Smooth muscle cell (in vitro differentiated cells): ENCODE measurements around the gene OPTN. TPM values are rescaled to one million over a fixed set of nuclear protein-coding genes. Genes with fewer than 3 reads are reported as not detected.
A peak's percentile ranks its signal among the peaks of the same experiment; 100 is the strongest.

Experiments
- DNase-seq: peaks from one replicate; lab custom pipeline; 2025; ENCODE audit not compliant: unreplicated experiment; lab: John Stamatoyannopoulos, UW
- H2AFZ ChIP-seq: fragments of 200-600 bp; sonication (generic); 2 replicates; pipeline ENCODE4 v1.6.0; 2016; ENCODE audit warnings: antibody characterized with exemption, low read depth, mild to moderate bottlenecking
- H3F3A ChIP-seq: fragments of 200-600 bp; sonication (generic); 2 replicates; pipeline ENCODE4 v1.6.0; 2017; ENCODE audit warnings: antibody characterized with exemption, low read depth
- H3K27ac ChIP-seq: fragments of 200-600 bp; sonication (generic); 2 replicates; pipeline ENCODE4 v1.5.1; 2016; ENCODE audit warnings: low read depth, mild to moderate bottlenecking
- H3K27me3 ChIP-seq: fragments of 200-600 bp; sonication (generic); 2 replicates; pipeline ENCODE4 v1.6.1; 2016; ENCODE audit warnings: low read depth, mild to moderate bottlenecking
- H3K36me3 ChIP-seq: fragments of 200-600 bp; sonication (generic); 2 replicates; pipeline ENCODE4 v1.5.1; 2016; ENCODE audit warnings: low read depth
- H3K4me1 ChIP-seq: fragments of 200-600 bp; sonication (generic); 2 replicates; pipeline ENCODE4 v1.5.1; 2016; ENCODE audit warnings: low read depth
- H3K4me2 ChIP-seq: fragments of 200-600 bp; sonication (generic); 2 replicates; pipeline ENCODE4 v1.6.0; 2016; ENCODE audit warnings: mild to moderate bottlenecking
- H3K4me3 ChIP-seq: fragments of 200-600 bp; sonication (generic); 2 replicates; pipeline ENCODE4 v1.5.1; 2016; ENCODE audit warnings: mild to moderate bottlenecking
- H3K79me2 ChIP-seq: fragments of 200-600 bp; sonication (generic); 2 replicates; pipeline ENCODE4 v1.6.0; 2016; ENCODE audit warnings: low read depth, mild to moderate bottlenecking
- H3K9ac ChIP-seq: fragments of 200-600 bp; sonication (generic); 2 replicates; pipeline ENCODE4 v1.6.0; 2016; ENCODE audit warnings: low read depth
- H3K9me3 ChIP-seq: fragments of 200-600 bp; sonication (generic); replicated peaks from 2 replicates; pipeline ENCODE4 v1.5.1; 2016; ENCODE audit warnings: low read depth
- H4K20me1 ChIP-seq: fragments of 200-600 bp; sonication (generic); 2 replicates; pipeline ENCODE4 v1.6.0; 2016; ENCODE audit warnings: low read depth
- WGBS: methylation state at CpG from one replicate; pipeline ENCODE4 v1.1.7; 2016; ENCODE audit warnings: low lambda C conversion rate; 5-methylcytosine and 5-hydroxymethylcytosine counted together
- polyA plus RNA-seq: library from polyadenylated mRNA; unstranded; fragments of >200 nt; fragmentation: Nextera tagmentation; extraction: Ambion mirVana; gene quantifications from 2 replicates; pipeline ENCODE4 v1.2.1, GENCODE V29; 2016
- total RNA-seq: library from RNA; depleted of rRNA; stranded (reverse); fragments of >200 nt; gene quantifications from 2 replicates; pipeline ENCODE4 v1.2.3, GENCODE V29; 2014
- TF ChIP-seq, protein P1 (sequence below): fragments of 200-600 bp; sonication (generic); IDR thresholded peaks from 2 replicates; pipeline ENCODE4 v1.5.1; 2017; ENCODE audit warnings: borderline replicate concordance, mild to moderate bottlenecking, antibody characterized with exemption; ENCODE audit not compliant: insufficient read depth, poor library complexity, severe bottlenecking

OPTN gene
- total and polyA plus RNA-seq, 2 experiments from 2014 or later = 43.7 to 83.0 TPM

DNA sequence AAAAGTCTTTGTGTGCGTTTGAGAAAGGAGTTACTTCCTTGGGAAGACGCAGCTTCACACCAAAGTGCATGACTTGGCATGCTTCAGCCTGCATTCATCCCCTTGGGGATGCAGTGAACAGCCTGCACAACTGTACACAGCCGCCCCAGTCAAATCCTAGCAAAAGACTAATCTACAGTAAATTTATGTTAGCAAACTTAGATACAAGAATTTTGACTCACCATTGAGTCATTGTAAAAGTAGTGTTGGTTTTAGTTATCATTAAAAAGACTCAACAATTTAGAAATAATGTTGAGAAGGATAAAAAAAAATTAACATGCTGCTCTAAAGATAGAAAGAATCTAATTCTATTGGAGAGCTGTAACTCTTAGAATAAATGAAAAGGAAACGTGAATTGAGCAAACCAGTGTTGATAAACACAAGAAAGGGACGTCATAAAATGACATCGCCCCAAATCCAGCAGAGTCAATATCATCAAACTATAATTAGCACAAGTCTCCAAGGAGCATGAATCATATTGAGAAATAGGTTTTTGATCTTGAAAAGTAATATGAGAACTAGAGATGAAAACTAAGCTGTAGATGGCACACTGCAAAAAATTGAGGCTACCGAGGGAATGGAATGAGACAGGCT lies 11.9 kb upstream of the OPTN start:
- Histone ChIP-seq H3F3A (peaks cover 6% of the 10 kb centered on the region), H3K27ac (peak overlapping the region; percentile 89), H3K4me2 (peak overlapping the region; percentile 65), H3K79me2 (no peaks in the 10 kb centered on the region), H4K20me1 (no peaks in the 10 kb centered on the region), H3K4me1 (no peaks in the 10 kb centered on the region), H2AFZ (no peak overlapping the region), H3K4me3 (no peak overlapping the region), H3K27me3 (no peaks in the 10 kb centered on the region), H3K9ac (peak overlapping the region; percentile 23), H3K36me3 (no peaks in the 10 kb centered on the region), H3K9me3 (no peaks in the 10 kb centered on the region)
- no peak for DNase-seq
- WGBS = 34% methylated on average over 7 of the region's 7 CpGs
- TF ChIP-seq, protein P1, sequence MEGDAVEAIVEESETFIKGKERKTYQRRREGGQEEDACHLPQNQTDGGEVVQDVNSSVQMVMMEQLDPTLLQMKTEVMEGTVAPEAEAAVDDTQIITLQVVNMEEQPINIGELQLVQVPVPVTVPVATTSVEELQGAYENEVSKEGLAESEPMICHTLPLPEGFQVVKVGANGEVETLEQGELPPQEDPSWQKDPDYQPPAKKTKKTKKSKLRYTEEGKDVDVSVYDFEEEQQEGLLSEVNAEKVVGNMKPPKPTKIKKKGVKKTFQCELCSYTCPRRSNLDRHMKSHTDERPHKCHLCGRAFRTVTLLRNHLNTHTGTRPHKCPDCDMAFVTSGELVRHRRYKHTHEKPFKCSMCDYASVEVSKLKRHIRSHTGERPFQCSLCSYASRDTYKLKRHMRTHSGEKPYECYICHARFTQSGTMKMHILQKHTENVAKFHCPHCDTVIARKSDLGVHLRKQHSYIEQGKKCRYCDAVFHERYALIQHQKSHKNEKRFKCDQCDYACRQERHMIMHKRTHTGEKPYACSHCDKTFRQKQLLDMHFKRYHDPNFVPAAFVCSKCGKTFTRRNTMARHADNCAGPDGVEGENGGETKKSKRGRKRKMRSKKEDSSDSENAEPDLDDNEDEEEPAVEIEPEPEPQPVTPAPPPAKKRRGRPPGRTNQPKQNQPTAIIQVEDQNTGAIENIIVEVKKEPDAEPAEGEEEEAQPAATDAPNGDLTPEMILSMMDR = no peak

DNA sequence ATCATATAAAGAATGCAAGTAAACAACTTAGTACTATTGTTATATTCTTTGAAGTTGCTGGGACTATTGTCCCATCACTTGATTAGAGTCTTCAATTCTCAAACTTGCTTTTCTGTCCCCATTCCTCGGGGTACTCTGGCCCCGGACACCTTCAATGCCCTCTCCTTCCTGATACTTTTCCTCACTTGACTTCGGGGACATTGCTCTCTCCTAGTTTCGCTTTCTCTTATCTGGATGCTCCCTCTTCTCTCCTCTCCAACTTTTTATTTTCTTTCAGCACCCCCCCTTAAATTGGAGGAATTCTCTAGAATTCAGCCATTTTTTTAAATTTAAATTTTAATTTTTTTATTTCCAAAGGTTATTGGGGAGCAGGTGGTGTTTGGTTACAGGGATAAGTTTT lies 10.6 kb upstream of the OPTN start:
- H3K36me3 ChIP-seq = no peaks in the 10 kb centered on the region
- H4K20me1 ChIP-seq = no peaks in the 10 kb centered on the region
- H3K27me3 ChIP-seq = no peaks in the 10 kb centered on the region
- H3K9ac ChIP-seq = no peak overlapping the region
- WGBS = 97% methylated on average over 4 of the region's 4 CpGs
- H3K9me3 ChIP-seq = no peaks in the 10 kb centered on the region
- no peaks in the 10 kb centered on the region for H3K4me1 ChIP-seq
- no peak overlapping the region for H3K4me3 ChIP-seq
- H3K4me2 ChIP-seq = no peak overlapping the region
- H3F3A ChIP-seq = peaks cover 6% of the 10 kb centered on the region
- DNase-seq = no peak
- H3K27ac ChIP-seq = no peak overlapping the region
- no peak overlapping the region for H2AFZ ChIP-seq
- no peaks in the 10 kb centered on the region for H3K79me2 ChIP-seq
- TF ChIP-seq, protein P1 = no peak

DNA sequence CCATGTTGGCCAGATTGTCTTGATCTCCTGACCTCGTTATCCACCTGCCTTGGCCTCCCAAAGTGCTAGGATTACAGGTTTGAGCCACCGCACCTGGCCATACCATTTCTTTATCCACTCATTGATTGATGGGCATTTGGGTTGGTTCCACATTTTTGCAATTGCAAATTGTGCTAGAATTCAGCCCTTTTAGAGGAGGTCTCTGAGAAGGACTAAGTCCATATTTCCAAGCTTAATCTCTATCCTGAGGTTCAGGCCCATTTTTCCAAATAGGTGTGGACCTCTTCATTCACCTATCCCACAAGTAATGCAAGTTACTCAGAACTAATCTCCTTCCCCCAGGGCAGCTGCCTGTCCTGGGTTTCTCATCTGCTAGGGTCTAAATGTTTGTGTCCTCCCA lies 9.7 kb upstream of the OPTN start:
- Histone ChIP-seq H3K27ac (no peak overlapping the region), H3K4me1 (no peaks in the 10 kb centered on the region), H3K9me3 (no peaks in the 10 kb centered on the region), H3K79me2 (no peaks in the 10 kb centered on the region), H3F3A (peaks cover 6% of the 10 kb centered on the region), H3K36me3 (no peaks in the 10 kb centered on the region), H2AFZ (no peak overlapping the region), H3K4me2 (no peak overlapping the region), H3K9ac (no peak overlapping the region), H4K20me1 (no peaks in the 10 kb centered on the region), H3K27me3 (no peaks in the 10 kb centered on the region), H3K4me3 (no peak overlapping the region)
- TF ChIP-seq, protein P1 = no peak
- no peak for DNase-seq
- WGBS = 93% methylated on average over 2 of the region's 2 CpGs

DNA sequence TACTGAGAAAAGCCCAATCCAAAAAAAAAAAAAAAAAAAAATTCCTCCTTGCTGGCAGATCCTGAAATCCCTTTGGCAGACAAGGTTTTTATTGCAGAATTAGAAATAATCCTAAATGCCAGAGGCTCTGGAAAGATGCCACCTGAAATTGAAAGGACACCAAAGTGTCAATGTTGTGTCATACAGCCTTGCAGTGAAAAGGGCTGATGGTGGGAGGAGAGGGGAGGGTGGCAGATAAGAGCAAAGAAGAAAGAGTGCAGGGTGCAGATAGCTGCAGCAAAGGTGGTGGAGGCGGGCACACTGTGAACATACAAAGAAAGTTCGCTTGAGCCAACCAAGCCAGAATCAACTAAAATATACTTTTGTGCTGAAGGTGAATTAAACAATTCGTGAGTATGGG lies 8.2 kb upstream of the OPTN start:
- Histone ChIP-seq H3K36me3 (no peaks in the 10 kb centered on the region), H3F3A (peaks cover 6% of the 10 kb centered on the region), H4K20me1 (no peaks in the 10 kb centered on the region), H3K27me3 (no peaks in the 10 kb centered on the region), H3K9ac (no peak overlapping the region), H3K4me3 (no peak overlapping the region), H3K4me1 (no peaks in the 10 kb centered on the region), H2AFZ (no peak overlapping the region), H3K27ac (no peak overlapping the region), H3K9me3 (no peaks in the 10 kb centered on the region), H3K79me2 (no peaks in the 10 kb centered on the region), H3K4me2 (no peak overlapping the region)
- TF ChIP-seq, protein P1 = no peak
- no peak for DNase-seq
- 91% methylated on average over 3 of the region's 3 CpGs for WGBS
